NK-92 (cell line): ENCODE results near the gene APBB3.
"Not testable (repeated sequence)": the region's sequence is repeated elsewhere in the genome, so short reads cannot be mapped to it uniquely, and the experiment has no call there.

Experiments used
- DNase-seq: peaks from one replicate; lab custom pipeline; 2025; ENCODE audit not compliant: unreplicated experiment; lab: John Stamatoyannopoulos, UW

Gene APBB3, protein sequence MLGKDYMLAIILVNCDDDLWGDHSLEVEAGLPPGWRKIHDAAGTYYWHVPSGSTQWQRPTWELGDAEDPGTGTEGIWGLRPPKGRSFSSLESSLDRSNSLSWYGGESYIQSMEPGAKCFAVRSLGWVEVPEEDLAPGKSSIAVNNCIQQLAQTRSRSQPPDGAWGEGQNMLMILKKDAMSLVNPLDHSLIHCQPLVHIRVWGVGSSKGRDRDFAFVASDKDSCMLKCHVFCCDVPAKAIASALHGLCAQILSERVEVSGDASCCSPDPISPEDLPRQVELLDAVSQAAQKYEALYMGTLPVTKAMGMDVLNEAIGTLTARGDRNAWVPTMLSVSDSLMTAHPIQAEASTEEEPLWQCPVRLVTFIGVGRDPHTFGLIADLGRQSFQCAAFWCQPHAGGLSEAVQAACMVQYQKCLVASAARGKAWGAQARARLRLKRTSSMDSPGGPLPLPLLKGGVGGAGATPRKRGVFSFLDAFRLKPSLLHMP

DNA sequence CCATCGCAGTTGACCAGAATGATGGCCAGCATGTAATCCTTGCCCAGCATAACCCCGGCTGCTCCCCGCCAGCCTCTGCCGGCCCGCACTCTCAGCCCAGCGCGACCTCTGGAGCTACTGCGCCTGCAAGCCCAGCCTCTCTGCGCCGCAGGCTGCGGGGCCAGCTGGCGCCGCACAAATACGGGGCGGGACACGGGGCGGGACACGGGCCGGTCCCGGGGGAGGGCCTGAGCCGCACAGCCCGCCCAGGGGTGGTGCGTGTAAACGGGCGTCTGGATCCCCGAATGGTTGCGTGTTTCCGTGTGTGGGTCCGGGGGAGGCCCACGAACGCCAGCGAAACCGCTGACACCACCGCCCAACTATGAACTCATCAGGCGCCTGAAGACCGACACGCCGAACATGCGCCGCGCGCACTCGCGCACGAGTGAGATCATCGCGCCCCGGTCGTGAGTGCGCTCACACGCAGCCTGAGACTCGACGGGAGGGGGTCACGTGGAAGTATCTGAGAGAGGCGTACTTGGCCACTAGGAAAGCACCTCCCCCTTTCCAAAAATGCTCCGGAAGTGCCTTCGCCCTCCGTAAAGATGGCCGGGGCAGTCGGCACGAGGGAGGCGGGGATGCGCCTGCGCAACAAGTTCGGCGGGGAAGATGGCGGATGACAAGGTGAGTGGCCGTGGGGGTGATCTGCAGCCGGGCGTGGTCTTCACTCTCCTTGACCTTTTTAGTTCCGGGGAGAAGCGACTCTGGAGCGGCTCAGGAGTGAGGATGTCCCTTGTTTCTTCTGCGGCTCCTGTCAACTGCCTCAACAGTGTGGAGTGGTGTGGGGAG is at the start of gene APBB3, which contains the start of gene SLC35A4:
APBB3 (minus strand) TSS at position 403 of the 828 bp plus-strand sequence; CDS start at position 50, 353 bp downstream.
SLC35A4 (plus strand) TSS at position 633 of the 828 bp plus-strand sequence. CDS start 2,342 bp downstream, outside the sequence.
- DNase-seq, result peak; percentile 94

DNA sequence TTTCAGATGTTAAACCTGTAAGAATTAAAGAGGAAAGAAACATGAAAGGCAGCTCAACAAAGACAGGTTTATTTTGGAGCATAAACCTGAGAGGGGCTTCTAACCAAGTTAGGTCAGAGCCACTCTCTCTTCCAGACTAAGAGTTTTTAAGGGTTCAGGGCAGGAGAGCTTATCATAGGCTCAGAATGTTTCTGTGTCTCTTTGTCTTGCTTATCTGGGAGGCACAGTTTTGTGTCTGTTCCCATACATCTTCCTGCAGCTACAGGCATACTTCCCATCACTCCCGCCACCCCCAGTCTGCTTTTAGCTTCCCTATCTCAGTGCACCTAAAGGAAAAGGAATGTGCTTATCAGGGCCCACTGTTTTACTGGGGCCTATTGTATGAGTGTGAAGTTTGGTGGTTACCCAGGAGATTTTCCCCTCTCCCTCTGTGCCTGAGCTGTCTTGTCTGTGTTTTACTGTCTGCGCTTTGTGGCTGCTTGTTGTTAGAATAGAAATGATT is 46.7 kb upstream of the APBB3 start:
- DNase-seq, result no peak

DNA sequence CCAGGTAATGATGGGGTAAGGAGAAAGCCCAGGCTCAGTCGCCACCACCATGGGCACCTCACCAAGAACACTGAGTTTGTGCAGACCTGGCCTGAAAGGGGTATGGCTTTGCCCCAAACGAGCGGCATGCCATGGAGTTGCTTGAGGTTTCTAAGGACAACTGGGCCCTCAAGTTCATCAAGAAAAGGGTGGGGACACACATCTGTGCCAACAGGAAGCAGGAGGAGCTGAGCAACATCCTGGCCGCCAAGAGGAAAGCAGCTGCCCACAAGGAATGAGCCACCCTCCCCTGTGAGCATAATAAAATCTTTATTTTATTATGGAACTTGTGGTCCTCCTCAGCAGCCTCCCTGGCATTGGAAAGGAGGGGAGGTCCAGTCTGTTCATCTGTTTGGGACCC is 44.7 kb upstream of the APBB3 start:
- no peak for DNase-seq

DNA sequence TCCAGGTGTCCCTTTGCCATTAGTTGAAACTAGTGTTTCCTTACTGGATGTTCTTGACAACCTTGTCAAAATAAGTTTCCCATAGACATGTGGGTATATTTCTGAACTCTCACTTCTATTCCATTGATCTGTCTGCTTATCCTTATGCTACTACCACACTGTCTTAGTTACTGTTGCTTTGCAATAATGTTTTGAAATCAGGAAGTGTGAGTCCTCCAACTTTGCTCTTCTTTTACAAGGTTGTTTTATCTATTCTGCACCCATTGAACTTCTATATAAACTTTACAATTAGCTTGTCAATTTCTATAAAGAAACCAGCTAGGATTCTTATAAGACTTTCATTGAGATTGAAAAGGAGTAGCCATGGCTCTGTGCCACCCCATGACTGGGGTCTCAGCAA is 44.3 kb upstream of the APBB3 start:
- no peak for DNase-seq

DNA sequence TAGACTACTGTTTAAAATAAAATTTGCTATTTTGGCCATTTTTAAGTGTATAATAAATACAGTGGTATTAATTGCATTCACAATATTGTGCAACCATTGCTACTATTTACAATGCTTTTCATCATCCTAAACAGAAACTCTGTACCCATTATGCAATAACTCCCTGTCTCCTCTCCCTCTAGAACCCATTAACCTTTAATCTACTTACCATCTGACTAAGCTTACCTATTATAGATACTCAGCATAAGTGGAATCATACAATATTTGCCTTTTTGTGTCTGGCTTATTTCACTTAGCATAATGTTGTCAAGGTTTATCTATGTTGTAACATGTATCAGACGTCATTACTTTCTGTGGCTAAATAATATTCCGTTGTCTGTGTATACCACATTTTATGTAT is 42.6 kb upstream of the APBB3 start:
- no peak for DNase-seq

GRCh38 chr5:140605879-140606278 is 41.5 kb upstream of the APBB3 start:
- no peak for DNase-seq

DNA sequence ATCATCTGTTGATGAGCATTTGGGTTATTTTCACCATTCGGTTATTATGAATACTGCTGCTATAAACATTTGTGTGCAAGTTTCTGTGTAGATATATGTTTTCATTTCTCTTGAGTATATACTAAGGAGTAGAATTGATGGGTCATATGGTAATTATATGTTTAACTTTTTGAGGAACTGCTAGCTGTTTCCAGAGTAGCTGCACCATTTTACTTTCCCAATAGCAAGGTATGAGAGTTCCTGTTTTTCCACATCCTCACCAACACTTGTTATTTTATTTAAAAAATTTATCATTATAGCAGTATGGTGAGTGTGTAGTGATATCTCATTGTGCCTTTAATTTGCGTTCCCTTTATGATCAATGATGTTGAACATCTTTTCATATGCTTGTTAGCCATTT is 39.3 kb upstream of the APBB3 start:
- no peak for DNase-seq

- not testable (repeated sequence) for DNase-seq
Observed at GRCh38 chr5:140603446-140603698, 39.0 kb upstream of the APBB3 start.

DNA sequence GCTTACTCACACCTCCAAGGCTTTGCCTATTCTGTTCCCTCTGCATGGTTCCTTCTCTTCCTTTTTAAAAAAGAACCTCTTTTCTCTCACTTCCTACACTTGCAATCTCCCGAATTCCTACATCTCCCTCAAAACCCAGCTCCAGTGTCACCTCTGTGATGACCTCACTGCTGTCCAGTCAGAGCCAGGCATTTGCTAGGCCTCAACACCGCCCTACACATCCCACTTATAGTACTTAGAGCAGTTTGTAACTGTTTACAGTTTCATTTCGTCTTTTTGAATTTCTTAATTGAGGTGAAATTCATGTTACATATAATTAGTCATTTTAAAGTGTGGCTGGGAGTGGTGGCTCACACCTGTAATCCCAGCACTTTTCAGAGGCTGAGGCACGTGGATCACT is 37.7 kb upstream of the APBB3 start:
- DNase-seq, result no peak

- no peak for DNase-seq
Observed at GRCh38 chr5:140600096-140600495, 35.7 kb upstream of the APBB3 start.

DNA sequence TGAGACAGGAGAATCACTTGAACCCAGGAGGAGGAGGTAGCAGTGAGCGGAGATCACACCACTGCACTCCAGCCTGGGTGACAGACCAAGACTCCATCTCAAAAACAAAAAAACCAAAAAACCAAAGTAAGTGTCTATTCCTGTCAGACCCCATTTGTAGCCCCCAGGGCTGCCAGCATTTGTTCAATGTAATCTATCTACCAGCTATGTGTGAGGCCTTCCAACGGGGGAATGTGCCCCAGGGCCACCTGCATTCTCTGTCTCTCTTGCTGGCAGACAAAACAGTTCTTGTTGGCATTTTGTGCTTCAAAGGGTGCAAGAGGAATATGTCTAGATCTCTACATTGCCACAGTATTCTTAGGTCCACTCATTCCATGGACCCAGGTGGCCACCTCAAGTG is 34.4 kb upstream of the APBB3 start:
- no peak for DNase-seq

GRCh38 chr5:140596321-140596741 is 31.9 kb upstream of the APBB3 start:
- DNase-seq, result no peak

DNA sequence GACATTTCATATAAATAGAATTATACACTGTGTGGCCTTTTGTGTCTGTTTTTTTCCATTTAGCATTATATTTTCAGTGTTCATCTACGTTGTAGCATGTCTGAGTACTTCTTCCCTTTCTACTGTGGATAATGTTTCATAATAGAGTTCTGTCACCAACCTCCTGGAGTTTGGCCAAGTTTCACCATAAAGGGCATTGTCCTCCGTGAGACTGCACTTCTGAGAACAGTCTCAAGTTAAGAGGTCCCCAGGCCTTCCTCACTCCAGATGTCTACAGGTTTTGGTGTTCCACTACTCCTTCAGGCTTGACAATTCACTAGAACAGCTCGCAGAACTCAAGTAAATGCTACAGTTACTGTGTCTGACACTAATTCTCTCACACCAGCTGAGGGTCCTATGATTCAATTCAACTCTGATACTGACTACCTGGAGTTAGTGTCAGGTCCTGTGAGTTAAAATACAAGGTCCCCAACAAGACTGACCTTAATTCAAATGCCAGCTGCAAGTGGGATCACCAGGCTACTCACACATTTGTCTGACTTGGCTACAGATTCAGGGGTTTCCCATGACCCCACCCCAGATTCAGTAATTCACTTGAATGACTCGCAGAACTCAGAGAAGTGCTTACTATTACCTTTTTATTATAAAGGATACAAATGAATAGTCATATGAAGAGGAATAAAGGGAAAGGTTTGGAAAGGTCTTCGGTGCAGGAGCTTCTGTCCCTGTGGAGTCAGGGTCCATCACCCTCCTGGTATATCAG is 31.3 kb upstream of the APBB3 start:
- DNase-seq, result no peak

DNA sequence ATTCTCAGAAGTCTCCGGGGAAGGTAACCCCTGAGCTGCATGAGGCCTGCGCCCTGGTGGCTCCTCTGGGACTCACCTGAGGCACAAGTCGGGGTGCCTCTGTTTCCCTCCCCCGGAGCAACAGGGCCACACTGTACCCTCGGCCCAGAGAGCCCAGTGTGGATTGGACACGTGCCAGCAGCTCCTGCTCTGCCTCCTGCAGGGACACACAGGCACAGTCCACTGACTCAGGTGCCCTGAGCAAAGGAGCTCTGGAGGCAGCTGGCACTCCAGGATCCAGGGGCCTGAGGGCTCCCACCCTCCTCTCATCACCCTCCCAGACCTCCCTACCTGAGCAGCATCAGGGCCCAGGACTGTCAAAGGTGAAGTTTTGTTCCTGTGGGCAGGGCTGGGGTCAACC is 29.8 kb upstream of the APBB3 start:
- no peak for DNase-seq

DNA sequence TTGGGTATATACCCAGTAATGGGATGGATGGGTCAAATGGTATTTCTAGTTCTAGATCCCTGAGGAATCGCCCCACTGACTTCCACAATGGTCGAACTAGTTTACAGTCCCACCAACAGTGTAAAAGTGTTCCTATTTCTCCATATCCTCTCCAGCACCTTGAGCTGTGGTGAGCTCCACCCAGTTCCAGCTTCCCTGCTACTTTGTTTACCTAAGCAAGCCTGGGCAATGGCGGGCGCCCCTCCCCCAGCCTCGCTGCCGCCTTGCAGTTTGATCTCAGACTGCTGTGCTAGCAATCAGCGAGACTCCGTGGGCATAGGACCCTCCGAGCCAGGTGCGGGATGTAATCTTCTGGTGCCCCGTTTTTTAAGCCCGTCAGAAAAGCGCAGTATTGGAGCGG is 28.7 kb upstream of the APBB3 start:
- DNase-seq, result not testable (repeated sequence)

GRCh38 chr5:140591747-140592372 is 27.5 kb upstream of the APBB3 start:
- no peak for DNase-seq

GRCh38 chr5:140590861-140591260 is 26.5 kb upstream of the APBB3 start:
- no peak for DNase-seq

GRCh38 chr5:140588311-140589070 is 24.1 kb upstream of the APBB3 start:
- no peak for DNase-seq

DNA sequence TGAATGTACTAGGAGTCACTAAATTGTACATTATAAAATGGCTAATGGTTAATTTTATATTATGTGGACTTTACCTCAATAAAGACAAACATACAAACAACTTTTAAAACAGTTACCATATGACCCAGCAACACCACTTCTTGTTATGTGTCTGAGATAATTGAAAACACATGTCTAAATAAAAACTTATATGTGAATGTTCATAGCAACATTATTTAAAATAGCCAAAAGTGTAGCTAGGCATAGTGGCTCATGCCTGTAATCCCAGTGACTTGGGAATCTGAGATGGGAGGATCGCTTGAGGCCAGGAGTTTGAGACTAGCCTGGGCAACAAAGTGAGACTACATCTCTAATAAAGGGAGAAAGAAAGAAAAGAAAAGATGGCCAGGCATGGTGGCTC is 23.1 kb upstream of the APBB3 start:
- no peak for DNase-seq

GRCh38 chr5:140579188-140579747 is 14.9 kb upstream of the APBB3 start:
- DNase-seq, result not testable (repeated sequence)
